Middle frontal gyrus (tissue), 1 donor: ENCODE measurements around the gene RBM23.
A peak's percentile ranks its signal among the peaks of the same experiment; 100 is the strongest.
"Not testable (repeated sequence)": the region's sequence is repeated elsewhere in the genome, so short reads cannot be mapped to it uniquely, and the experiment has no call there.

Source experiments
- DNase-seq: peaks from one replicate; pipeline ENCODE4 v3.0.0-alpha.2; 2015; ENCODE audit warnings: low spot score; ENCODE audit errors: extremely low spot score

RBM23 gene

DNA sequence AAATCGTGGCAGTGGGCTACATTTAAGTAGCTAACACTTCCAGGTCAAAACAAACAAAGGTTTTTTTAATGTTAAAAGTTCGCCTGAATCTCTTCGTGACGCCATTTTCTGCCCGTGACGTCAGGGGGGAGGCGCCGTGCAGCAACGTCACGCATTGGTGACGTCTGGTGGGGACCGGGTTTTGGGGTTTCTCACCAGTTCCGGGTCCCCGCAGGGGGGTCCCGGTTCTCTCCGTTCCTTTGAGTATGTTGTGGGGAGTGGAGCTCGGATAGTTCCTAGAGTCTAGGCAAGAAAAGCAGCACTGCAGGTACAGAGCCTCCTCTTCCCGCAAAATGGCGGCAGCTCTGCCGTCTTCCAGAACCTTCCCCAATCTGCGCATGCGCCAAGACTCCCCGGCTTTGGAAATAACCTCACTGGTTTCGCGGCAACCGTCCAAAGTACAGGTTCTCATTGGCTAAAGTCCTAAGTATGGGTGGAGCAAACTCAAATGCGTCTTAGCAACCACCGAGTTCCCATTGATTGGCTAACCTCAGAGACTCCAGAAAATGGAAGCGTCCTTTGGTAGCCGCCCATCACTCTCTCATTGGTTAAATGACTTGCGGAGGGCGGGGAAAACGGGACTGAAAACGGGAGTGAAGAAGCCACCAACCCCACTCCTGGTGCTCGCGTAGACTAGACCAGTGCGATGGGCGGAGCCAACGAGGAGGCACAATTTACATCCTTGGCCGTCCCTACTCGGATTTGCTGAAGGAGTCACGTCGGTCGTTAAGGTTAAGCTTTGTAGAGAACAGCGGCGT, at the start of gene RBM23:
RBM23 (minus strand) TSS at position 346 of the 797 bp plus-strand sequence.
- DNase-seq, result peak; percentile 100

- DNase-seq, result no peak
Measured at GRCh38 chr14:22966783-22967269, 47.9 kb upstream of the RBM23 start.

- DNase-seq, result not testable (repeated sequence)
Measured at GRCh38 chr14:22965916-22966782, 47.2 kb upstream of the RBM23 start.

- no peak for DNase-seq
Measured at GRCh38 chr14:22962061-22962676, 43.2 kb upstream of the RBM23 start.

DNA sequence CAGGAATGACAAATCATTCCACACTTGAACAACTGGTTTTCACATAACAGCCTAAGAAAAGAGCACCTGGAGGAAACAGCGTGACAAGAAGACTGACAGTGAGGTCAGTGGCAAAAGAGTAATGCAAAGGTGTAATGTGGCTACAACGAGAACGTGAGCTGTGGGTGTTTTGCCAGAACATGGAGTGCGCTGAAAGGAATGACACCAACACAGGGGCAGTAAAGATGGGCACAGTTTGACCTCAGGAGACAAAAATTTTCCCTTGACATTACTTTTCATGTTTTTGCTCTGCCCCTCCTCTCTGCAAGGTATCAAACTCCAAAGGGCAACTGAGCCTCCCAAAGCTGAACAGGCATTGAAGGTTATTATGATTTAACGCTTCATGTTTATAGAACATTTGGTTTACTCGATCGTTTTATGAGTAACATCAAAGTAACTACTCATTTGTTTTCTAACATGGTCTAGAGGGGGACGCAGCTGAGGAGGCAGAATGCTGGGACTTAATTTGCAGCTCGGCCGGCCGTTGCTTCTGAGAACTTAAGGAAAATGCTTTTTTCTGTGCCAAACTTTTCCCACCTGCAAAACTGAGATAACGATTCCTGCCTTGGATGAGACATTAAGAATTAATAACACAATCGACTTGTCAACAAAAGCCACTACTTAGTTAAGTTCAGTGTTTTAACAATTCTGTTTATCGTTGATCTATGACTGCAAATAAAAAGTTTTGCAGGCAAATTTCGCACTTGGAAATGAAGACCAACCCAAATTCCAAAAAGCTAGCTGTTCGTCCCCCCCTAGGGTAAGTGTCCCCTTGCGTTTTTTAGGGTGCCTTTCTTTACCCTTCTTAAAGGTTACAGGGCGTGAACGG, 37.0 kb upstream of the RBM23 start:
- no peak for DNase-seq

DNA sequence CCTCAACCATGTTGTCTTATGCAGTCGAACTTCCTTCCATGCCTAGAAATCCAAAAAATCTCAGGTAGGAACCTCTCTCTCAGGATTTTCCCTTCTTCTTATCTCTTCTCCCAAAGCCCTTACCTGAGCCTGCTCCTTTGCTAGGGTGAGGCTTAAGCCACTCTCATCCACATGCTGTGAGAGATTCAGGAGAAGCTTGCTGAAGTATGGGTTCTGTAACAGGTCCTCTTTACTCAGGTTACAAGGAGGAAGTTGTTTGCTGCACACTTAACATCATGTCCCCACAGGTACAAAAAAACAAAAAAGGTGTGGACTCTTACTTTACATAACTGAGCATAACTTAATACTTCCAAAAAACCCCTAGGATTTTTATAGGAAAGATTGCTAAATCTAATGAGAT, 33.5 kb upstream of the RBM23 start:
- DNase-seq, result no peak

DNA sequence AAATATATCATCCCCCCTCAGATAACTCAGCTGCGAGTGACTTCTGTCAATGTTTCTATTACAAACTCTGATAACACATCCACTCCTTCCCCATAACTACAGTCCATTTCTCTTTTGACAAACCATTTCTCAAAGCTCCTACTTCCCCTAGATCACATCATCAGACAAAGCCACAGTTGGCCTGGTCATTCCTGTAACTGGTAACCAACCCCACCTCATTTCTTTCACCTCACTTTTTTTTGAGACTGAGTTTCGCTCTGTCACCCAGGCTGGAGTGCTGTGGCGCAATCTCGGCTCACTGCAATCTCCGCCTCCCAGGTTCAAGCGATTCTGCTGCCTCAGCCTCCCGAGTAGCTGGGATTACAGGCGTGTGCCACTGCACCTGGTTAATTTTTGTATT, 32.8 kb upstream of the RBM23 start:
- DNase-seq, result not testable (repeated sequence)

- DNase-seq, result no peak
Measured at GRCh38 chr14:22945642-22946041, 26.7 kb upstream of the RBM23 start.

GRCh38 chr14:22939684-22940083, 20.7 kb upstream of the RBM23 start:
- DNase-seq, result no peak

- DNase-seq, result no peak
Measured at GRCh38 chr14:22935156-22935555, 16.2 kb upstream of the RBM23 start.

- no peak for DNase-seq
Measured at GRCh38 chr14:22932146-22932545, 13.2 kb upstream of the RBM23 start.

- DNase-seq, result no peak
Measured at GRCh38 chr14:22929961-22930364, 11.0 kb upstream of the RBM23 start.

- DNase-seq, result peak; percentile 100
Measured at GRCh38 chr14:22929104-22929960, 10.4 kb upstream of the RBM23 start, which contains the start of gene PRMT5. PRMT5 (minus strand) TSS chr14:22929376; CDS start chr14:22929361, 15 bp downstream.

DNA sequence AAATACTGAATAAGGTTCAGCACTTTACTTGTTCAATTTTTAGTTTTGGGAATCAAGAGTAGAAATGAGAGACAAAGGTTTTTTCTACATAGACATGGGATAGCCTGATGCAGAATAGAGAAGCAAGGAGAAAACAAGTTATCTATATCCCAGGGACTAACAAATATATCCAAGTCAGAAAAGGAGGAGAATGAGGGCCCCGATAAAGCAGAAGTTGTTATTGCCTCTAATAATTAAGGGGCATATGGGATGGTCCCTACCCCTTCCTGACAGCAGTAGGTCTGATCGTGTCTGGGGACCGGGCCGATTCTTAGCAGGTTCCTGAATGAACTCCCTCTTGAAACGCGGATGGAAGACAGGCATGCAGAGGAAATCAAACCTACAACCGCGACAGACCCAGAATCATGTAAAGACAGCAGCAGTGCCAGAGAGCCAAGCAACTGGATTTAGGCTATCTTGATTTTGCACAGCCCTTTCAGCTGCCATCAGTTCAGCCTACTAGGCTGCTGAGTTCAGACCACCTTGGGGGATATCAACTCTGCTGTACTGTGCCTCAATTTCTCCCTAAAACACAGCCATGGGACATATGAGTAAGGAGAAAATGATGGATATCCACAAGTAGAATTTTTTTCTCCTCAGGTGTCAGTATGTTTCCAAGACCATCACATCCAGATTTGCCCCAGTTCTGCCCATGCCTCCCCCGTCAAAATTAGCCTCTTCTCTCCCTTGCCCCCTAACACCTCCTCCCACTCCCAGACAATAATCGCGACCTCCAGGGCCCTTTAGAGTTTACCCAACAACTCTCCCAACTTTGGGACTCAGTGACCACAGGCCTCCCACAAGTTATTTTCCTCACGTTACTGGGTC, 9.5 kb upstream of the RBM23 start:
- no peak for DNase-seq

DNA sequence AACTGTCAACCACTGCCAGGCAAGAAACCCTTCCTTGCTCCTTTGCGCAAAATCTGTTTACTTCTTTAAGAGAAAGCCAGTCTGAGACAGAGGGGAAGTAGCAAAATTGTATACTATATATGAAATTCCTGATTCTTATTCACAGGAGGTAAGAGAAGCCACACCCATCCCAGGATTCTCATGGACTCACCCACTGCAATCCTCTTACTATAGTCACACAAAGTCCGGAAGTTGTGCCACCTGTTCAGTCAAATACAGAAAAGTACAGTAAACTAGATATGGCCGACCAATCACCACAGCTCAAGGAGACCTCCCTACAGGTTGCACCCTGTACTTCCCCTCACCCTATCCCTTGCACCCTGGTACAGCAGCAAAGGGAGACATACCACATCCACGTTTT, 7.4 kb upstream of the RBM23 start:
- no peak for DNase-seq

DNA sequence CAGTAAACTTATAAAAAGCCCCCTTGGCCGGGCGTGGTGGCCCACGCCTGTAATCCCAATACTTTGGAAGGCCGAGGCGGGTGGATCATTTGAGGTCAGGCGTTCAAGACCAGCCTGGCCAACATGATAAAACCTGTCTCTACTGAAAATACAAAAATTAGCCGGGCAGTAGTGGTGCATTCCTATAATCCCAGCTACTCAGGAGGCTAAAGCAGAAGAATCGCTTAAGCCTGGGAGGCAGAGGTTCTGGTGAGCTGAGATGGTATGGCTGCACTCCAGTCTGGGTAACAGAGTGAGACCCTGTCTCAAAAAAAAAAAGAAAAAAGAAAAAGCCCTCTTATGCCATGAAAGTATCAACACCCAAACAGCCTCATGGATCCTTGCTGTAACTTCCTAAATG, 6.6 kb upstream of the RBM23 start:
- no peak for DNase-seq

- DNase-seq, result no peak
Measured at GRCh38 chr14:22923746-22924145, 4.8 kb upstream of the RBM23 start.

GRCh38 chr14:22922294-22922693, 3.3 kb upstream of the RBM23 start:
- no peak for DNase-seq

DNA sequence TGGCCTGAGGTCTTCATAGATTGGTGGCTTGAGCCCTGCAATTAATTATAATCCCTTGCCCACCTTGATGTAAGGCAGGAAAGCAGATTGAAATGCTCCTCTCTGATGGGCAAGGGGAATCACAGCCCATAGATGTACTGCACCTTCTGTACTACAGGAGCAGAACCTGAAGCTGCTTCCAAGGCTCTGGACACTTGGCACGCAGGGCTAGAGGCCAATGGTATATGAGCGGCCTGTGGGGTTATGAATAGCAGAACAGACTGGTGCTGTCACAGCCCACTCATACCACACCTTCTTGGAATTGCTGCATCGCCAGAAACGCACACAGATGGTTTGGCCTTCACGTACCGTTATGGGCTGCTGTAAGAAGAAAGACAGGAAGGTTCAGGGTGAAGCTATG, 1.7 kb upstream of the RBM23 start:
- no peak for DNase-seq
